Mesendoderm (in vitro differentiated cells): ENCODE measurements around the gene NEK7.

Experiments used
- DNase-seq: peaks from one replicate; pipeline ENCODE4 v3.0.0; 2013
- H2AK5ac ChIP-seq: 2 replicates; pipeline ENCODE4 v1.6.1; 2013; ENCODE audit warnings: low read length, inconsistent platforms
- H2BK120ac ChIP-seq: 2 replicates; pipeline ENCODE4 v1.6.1; 2013; ENCODE audit warnings: low read depth, mild to moderate bottlenecking, low read length, moderate library complexity, mixed read lengths
- H2BK15ac ChIP-seq: replicated peaks from 2 replicates; pipeline ENCODE4 v1.6.1; 2013; ENCODE audit warnings: low read depth, mild to moderate bottlenecking, moderate library complexity
- H2BK5ac ChIP-seq: 2 replicates; pipeline ENCODE4 v1.6.1; 2013; ENCODE audit warnings: low read length, inconsistent platforms
- H3K18ac ChIP-seq: 2 replicates; pipeline ENCODE4 v1.6.1; 2013; ENCODE audit warnings: mild to moderate bottlenecking, low read length, mixed read lengths
- H3K23ac ChIP-seq: one replicate; pipeline ENCODE4 v1.6.1; 2013; ENCODE audit warnings: low read length
- H3K27ac ChIP-seq: 2 replicates; pipeline ENCODE4 v1.5.1; 2013; ENCODE audit warnings: low read depth, mild to moderate bottlenecking, inconsistent platforms, low read length, moderate library complexity
- H3K27me3 ChIP-seq: 2 replicates; pipeline ENCODE4 v1.6.1; 2013; ENCODE audit warnings: low read length, control low read depth, mild to moderate bottlenecking, inconsistent platforms; ENCODE audit not compliant: insufficient read depth, poor library complexity
- H3K36me3 ChIP-seq: 2 replicates; pipeline ENCODE4 v1.6.1; 2013; ENCODE audit warnings: low read length, inconsistent platforms; ENCODE audit not compliant: control insufficient read depth, insufficient read depth
- H3K4ac ChIP-seq: one replicate; pipeline ENCODE4 v1.6.1; 2013; ENCODE audit warnings: low read depth, mild to moderate bottlenecking, low read length, moderate library complexity
- H3K4me1 ChIP-seq: 2 replicates; pipeline ENCODE4 v1.6.1; 2013; ENCODE audit warnings: low read depth, low read length, inconsistent platforms; ENCODE audit not compliant: control insufficient read depth
- H3K4me2 ChIP-seq: 2 replicates; pipeline ENCODE4 v1.6.1; 2013; ENCODE audit warnings: low read length
- H3K4me3 ChIP-seq: 2 replicates; pipeline ENCODE4 v1.5.1; 2013; ENCODE audit warnings: mild to moderate bottlenecking, low read length
- H3K56ac ChIP-seq: one replicate; pipeline ENCODE4 v1.6.1; 2013; ENCODE audit warnings: low read length
- H3K79me1 ChIP-seq: 2 replicates; pipeline ENCODE4 v1.6.1; 2013; ENCODE audit warnings: low read length, inconsistent platforms
- H3K79me2 ChIP-seq: 2 replicates; pipeline ENCODE4 v1.6.1; 2013; ENCODE audit warnings: mild to moderate bottlenecking, low read length; ENCODE audit not compliant: control insufficient read depth, insufficient read depth
- H3K9ac ChIP-seq: 2 replicates; pipeline ENCODE4 v1.6.1; 2013; ENCODE audit warnings: low read length, inconsistent platforms
- H4K5ac ChIP-seq: one replicate; pipeline ENCODE4 v1.6.1; 2013; ENCODE audit warnings: low read length
- H4K8ac ChIP-seq: one replicate; pipeline ENCODE4 v1.6.1; 2013; ENCODE audit warnings: low read depth, mild to moderate bottlenecking, control low read depth, low read length, moderate library complexity
- WGBS: extraction: QIAGEN DNeasy Blood & Tissue Kit; methylation state at CpG from one replicate; pipeline ENCODE4 v1.1.7; 2013; ENCODE audit warnings: low lambda C conversion rate, missing lambda C conversion rate; ENCODE audit not compliant: insufficient coverage; ENCODE audit errors: extremely low coverage; 5-methylcytosine and 5-hydroxymethylcytosine counted together

NEK7 gene

GRCh38 chr1:198203434-198203833 is 46.6 kb downstream of the NEK7 start:
- no peak overlapping the region for H4K8ac ChIP-seq
- H3K4me3 ChIP-seq = no peak overlapping the region
- H3K27ac ChIP-seq = no peak overlapping the region
- no peak overlapping the region for H3K18ac ChIP-seq
- no peaks in the 10 kb centered on the region for H3K36me3 ChIP-seq
- no peak overlapping the region for H3K56ac ChIP-seq
- no peak overlapping the region for H3K4ac ChIP-seq
- peaks cover 6% of the 10 kb centered on the region for H3K79me2 ChIP-seq
- no peak overlapping the region for H3K9ac ChIP-seq
- H3K79me1 ChIP-seq = peaks cover 8% of the 10 kb centered on the region
- no peak overlapping the region for H2BK5ac ChIP-seq
- no CpG with 5 or more reads among the region's 1 CpG for WGBS
- no peaks in the 10 kb centered on the region for H3K4me1 ChIP-seq
- H2BK120ac ChIP-seq = no peak overlapping the region
- no peak overlapping the region for H3K23ac ChIP-seq
- no peak for DNase-seq
- no peak overlapping the region for H4K5ac ChIP-seq
- no peak overlapping the region for H3K4me2 ChIP-seq
- H3K27me3 ChIP-seq = no peaks in the 10 kb centered on the region
- no peak overlapping the region for H2AK5ac ChIP-seq
- H2BK15ac ChIP-seq = no peak overlapping the region

GRCh38 chr1:198205016-198205684 is 48.4 kb downstream of the NEK7 start:
- WGBS = no CpG with 5 or more reads among the region's 5 CpGs
- Histone ChIP-seq H4K8ac (no peak overlapping the region), H3K79me2 (peaks cover 6% of the 10 kb centered on the region), H3K4me3 (no peak overlapping the region), H3K18ac (no peak overlapping the region), H2BK5ac (no peak overlapping the region), H3K4me2 (no peak overlapping the region), H4K5ac (no peak overlapping the region), H3K79me1 (peaks cover 8% of the 10 kb centered on the region), H3K9ac (no peak overlapping the region), H3K56ac (no peak overlapping the region), H2AK5ac (no peak overlapping the region), H2BK120ac (no peak overlapping the region), H3K4ac (no peak overlapping the region), H2BK15ac (no peak overlapping the region), H3K27ac (no peak overlapping the region), H3K36me3 (no peaks in the 10 kb centered on the region), H3K23ac (no peak overlapping the region), H3K4me1 (no peaks in the 10 kb centered on the region), H3K27me3 (no peaks in the 10 kb centered on the region)
- DNase-seq = no peak

- no peak overlapping the region for H3K27ac ChIP-seq
- no peaks in the 10 kb centered on the region for H3K27me3 ChIP-seq
- no peak overlapping the region for H3K18ac ChIP-seq
- WGBS = no CpG with 5 or more reads among the region's 3 CpGs
- H3K9ac ChIP-seq = no peak overlapping the region
- no peak overlapping the region for H3K23ac ChIP-seq
- no peaks in the 10 kb centered on the region for H3K4me1 ChIP-seq
- no peak overlapping the region for H3K4ac ChIP-seq
- H3K79me1 ChIP-seq = peaks cover 8% of the 10 kb centered on the region
- DNase-seq = no peak
- H3K79me2 ChIP-seq = peaks cover 6% of the 10 kb centered on the region
- H2BK15ac ChIP-seq = no peak overlapping the region
- no peak overlapping the region for H3K4me2 ChIP-seq
- no peak overlapping the region for H2BK5ac ChIP-seq
- no peak overlapping the region for H4K5ac ChIP-seq
- no peak overlapping the region for H4K8ac ChIP-seq
- H2AK5ac ChIP-seq = no peak overlapping the region
- no peak overlapping the region for H2BK120ac ChIP-seq
- H3K4me3 ChIP-seq = no peak overlapping the region
- H3K36me3 ChIP-seq = no peaks in the 10 kb centered on the region
- no peak overlapping the region for H3K56ac ChIP-seq
Measured at GRCh38 chr1:198206292-198206691, 49.5 kb downstream of the NEK7 start.

- WGBS = no CpG with 5 or more reads among the region's 11 CpGs
- no peak overlapping the region for H2BK15ac ChIP-seq
- H3K4ac ChIP-seq = no peak overlapping the region
- H2AK5ac ChIP-seq = no peak overlapping the region
- H3K4me1 ChIP-seq = no peaks in the 10 kb centered on the region
- H2BK5ac ChIP-seq = no peak overlapping the region
- peaks cover 6% of the 10 kb centered on the region for H3K79me1 ChIP-seq
- no peak overlapping the region for H3K27ac ChIP-seq
- H4K8ac ChIP-seq = no peak overlapping the region
- no peak overlapping the region for H3K4me3 ChIP-seq
- no peak overlapping the region for H3K9ac ChIP-seq
- H2BK120ac ChIP-seq = no peak overlapping the region
- no peak for DNase-seq
- H3K56ac ChIP-seq = no peak overlapping the region
- no peak overlapping the region for H4K5ac ChIP-seq
- H3K27me3 ChIP-seq = no peaks in the 10 kb centered on the region
- H3K4me2 ChIP-seq = no peak overlapping the region
- no peak overlapping the region for H3K18ac ChIP-seq
- H3K79me2 ChIP-seq = no peaks in the 10 kb centered on the region
- no peak overlapping the region for H3K23ac ChIP-seq
- H3K36me3 ChIP-seq = no peaks in the 10 kb centered on the region
Measured at GRCh38 chr1:198211696-198212095, 54.9 kb downstream of the NEK7 start.

- no peak overlapping the region for H2BK15ac ChIP-seq
- H3K4me1 ChIP-seq = no peaks in the 10 kb centered on the region
- no peak overlapping the region for H2AK5ac ChIP-seq
- no peak overlapping the region for H3K9ac ChIP-seq
- DNase-seq = no peak
- no peak overlapping the region for H4K5ac ChIP-seq
- H3K27me3 ChIP-seq = no peaks in the 10 kb centered on the region
- H3K4me3 ChIP-seq = no peak overlapping the region
- no peaks in the 10 kb centered on the region for H3K36me3 ChIP-seq
- no peak overlapping the region for H2BK120ac ChIP-seq
- no peaks in the 10 kb centered on the region for H3K79me2 ChIP-seq
- H3K79me1 ChIP-seq = peaks cover 6% of the 10 kb centered on the region
- no peak overlapping the region for H4K8ac ChIP-seq
- no peak overlapping the region for H3K56ac ChIP-seq
- no peak overlapping the region for H3K4ac ChIP-seq
- no peak overlapping the region for H3K27ac ChIP-seq
- no peak overlapping the region for H3K18ac ChIP-seq
- no CpG with 5 or more reads among the region's 8 CpGs for WGBS
- no peak overlapping the region for H2BK5ac ChIP-seq
- H3K23ac ChIP-seq = no peak overlapping the region
- H3K4me2 ChIP-seq = no peak overlapping the region
Measured at GRCh38 chr1:198212126-198212525, 55.3 kb downstream of the NEK7 start.

GRCh38 chr1:198212675-198213074 is 55.9 kb downstream of the NEK7 start:
- Histone ChIP-seq H3K56ac (no peak overlapping the region), H4K8ac (no peak overlapping the region), H3K4me1 (no peaks in the 10 kb centered on the region), H2BK15ac (no peak overlapping the region), H3K18ac (no peak overlapping the region), H2BK5ac (no peak overlapping the region), H3K4me3 (no peak overlapping the region), H3K23ac (no peak overlapping the region), H3K79me1 (peaks cover 6% of the 10 kb centered on the region), H3K79me2 (no peaks in the 10 kb centered on the region), H3K27me3 (no peaks in the 10 kb centered on the region), H3K9ac (no peak overlapping the region), H3K4ac (no peak overlapping the region), H3K27ac (no peak overlapping the region), H3K4me2 (no peak overlapping the region), H2BK120ac (no peak overlapping the region), H4K5ac (no peak overlapping the region), H3K36me3 (no peaks in the 10 kb centered on the region), H2AK5ac (no peak overlapping the region)
- WGBS = no CpG with 5 or more reads among the region's 3 CpGs
- DNase-seq = no peak
